Activated T-cell treated with anti-CD3 and anti-CD28 coated beads for 24 hours (primary cell): ENCODE data around the gene KATNB1.
"Not testable (repeated sequence)": the region's sequence is repeated elsewhere in the genome, so short reads cannot be mapped to it uniquely, and the experiment has no call there.

Source experiments
- DNase-seq: peaks from one replicate; pipeline ENCODE4 v3.0.0-alpha.2; 2020; ENCODE audit warnings: low read depth

The KATNB1 gene

GRCh38 chr16:57701759-57702371 lies 33.7 kb upstream of the KATNB1 start:
- DNase-seq, result no peak

- no peak for DNase-seq
Measured at GRCh38 chr16:57703416-57704010, 32.1 kb upstream of the KATNB1 start.

- no peak for DNase-seq
Measured at GRCh38 chr16:57704011-57704904, 31.3 kb upstream of the KATNB1 start.

- no peak for DNase-seq
Measured at GRCh38 chr16:57704905-57705852, 30.4 kb upstream of the KATNB1 start.

GRCh38 chr16:57706717-57707116 lies 28.9 kb upstream of the KATNB1 start:
- no peak for DNase-seq

GRCh38 chr16:57707331-57707730 lies 28.2 kb upstream of the KATNB1 start:
- no peak for DNase-seq

GRCh38 chr16:57708168-57708567 lies 27.4 kb upstream of the KATNB1 start:
- DNase-seq, result no peak

- DNase-seq, result no peak
Measured at GRCh38 chr16:57709663-57710062, 25.9 kb upstream of the KATNB1 start.

- DNase-seq, result no peak
Measured at GRCh38 chr16:57711346-57711745, 24.2 kb upstream of the KATNB1 start.

- no peak for DNase-seq
Measured at GRCh38 chr16:57711993-57712392, 23.6 kb upstream of the KATNB1 start.

GRCh38 chr16:57712569-57712968 lies 23.0 kb upstream of the KATNB1 start:
- DNase-seq, result not testable (repeated sequence)

- DNase-seq, result no peak
Measured at GRCh38 chr16:57713596-57713995, 22.0 kb upstream of the KATNB1 start.

- no peak for DNase-seq
Measured at GRCh38 chr16:57714047-57714446, 21.5 kb upstream of the KATNB1 start.

GRCh38 chr16:57720142-57720575 lies 15.4 kb upstream of the KATNB1 start:
- DNase-seq, result peak; percentile 13

- DNase-seq, result no peak
Measured at GRCh38 chr16:57721356-57722209, 14.0 kb upstream of the KATNB1 start.

GRCh38 chr16:57722210-57722499 lies 13.4 kb upstream of the KATNB1 start:
- no peak for DNase-seq

- no peak for DNase-seq
Measured at GRCh38 chr16:57722651-57723050, 12.9 kb upstream of the KATNB1 start.

GRCh38 chr16:57723170-57723569 lies 12.4 kb upstream of the KATNB1 start:
- no peak for DNase-seq

- no peak for DNase-seq
Measured at GRCh38 chr16:57724531-57724930, 11.0 kb upstream of the KATNB1 start.

GRCh38 chr16:57725151-57725550 lies 10.4 kb upstream of the KATNB1 start:
- no peak for DNase-seq

- DNase-seq, result no peak
Measured at GRCh38 chr16:57725554-57725953, 10.0 kb upstream of the KATNB1 start.
